HCT116 (cell line): ENCODE data around the gene ACY1.

Experiments
- CEBPB ChIP-seq: IDR thresholded peaks from 2 replicates; pipeline ENCODE4 v1.6.1; 2012; ENCODE audit warnings: low read depth
- CTCF ChIP-seq, 3 experiments: fragments of 200-600 bp in 1 of 3; sonication (generic) in 1 of 3; IDR thresholded peaks in 2 of 3; conservative IDR thresholded peaks in 1 of 3; 2 replicates each; pipeline ENCODE4 v1.5.1; 2012 to 2017; ENCODE audit warnings: low read depth in 2 of 3, low read length in 2 of 3, antibody characterized with exemption in 1 of 3, borderline replicate concordance in 1 of 3, control low read depth in 1 of 3, mild to moderate bottlenecking in 1 of 3, mixed read lengths in 1 of 3, mixed run types in 1 of 3, moderate library complexity in 1 of 3; ENCODE audit not compliant: insufficient read depth in 1 of 3
- JUND ChIP-seq: IDR thresholded peaks from 2 replicates; pipeline ENCODE4 v1.6.1; 2012
- POLR2A ChIP-seq: IDR thresholded peaks from 2 replicates; pipeline ENCODE4 v1.7.0; 2011; ENCODE audit warnings: borderline replicate concordance; ENCODE audit not compliant: insufficient read depth, insufficient read length; ENCODE audit errors: extremely low read depth
- REST ChIP-seq: IDR thresholded peaks from 2 replicates; pipeline ENCODE4 v1.6.1; 2012; ENCODE audit warnings: low read depth

GRCh38 chr3:51992017-51992682, 8.8 kb downstream of the ACY1 start:
- TF ChIP-seq POLR2A: peak; percentile 61
- TF ChIP-seq CTCF (IDR thresholded peaks at IDR 0.05 in 2 of 3, conservative IDR thresholded peaks at IDR 0.05 in 1 of 3; ENCODE audit: borderline replicate concordance in 1 of 3, insufficient read depth in 1 of 3, low read depth in 2 of 3, low read length in 2 of 3): no peak
- no peak for TF ChIP-seq JUND
- TF ChIP-seq CEBPB: no peak
- no peak for TF ChIP-seq REST
